HG03457 (cell line): ENCODE measurements around the gene DTNB.

ENCODE experiments used
- ATAC-seq: cut with Tn5 transposase; IDR thresholded peaks from one replicate; pipeline ENCODE4 v1.9.1; 2021; ENCODE audit warnings: moderate number of reproducible peaks; ENCODE audit not compliant: unreplicated experiment

The DTNB gene

GRCh38 chr2:25355270-25355669 is 318.1 kb downstream of the DTNB start:
- no peak for ATAC-seq

GRCh38 chr2:25354116-25354515 is 319.3 kb downstream of the DTNB start:
- ATAC-seq: no peak

GRCh38 chr2:25349397-25349796 is 324.0 kb downstream of the DTNB start:
- no peak for ATAC-seq

GRCh38 chr2:25347846-25348245 is 325.5 kb downstream of the DTNB start:
- no peak for ATAC-seq

GRCh38 chr2:25347205-25347815 is 326.1 kb downstream of the DTNB start:
- ATAC-seq: no peak

DNA sequence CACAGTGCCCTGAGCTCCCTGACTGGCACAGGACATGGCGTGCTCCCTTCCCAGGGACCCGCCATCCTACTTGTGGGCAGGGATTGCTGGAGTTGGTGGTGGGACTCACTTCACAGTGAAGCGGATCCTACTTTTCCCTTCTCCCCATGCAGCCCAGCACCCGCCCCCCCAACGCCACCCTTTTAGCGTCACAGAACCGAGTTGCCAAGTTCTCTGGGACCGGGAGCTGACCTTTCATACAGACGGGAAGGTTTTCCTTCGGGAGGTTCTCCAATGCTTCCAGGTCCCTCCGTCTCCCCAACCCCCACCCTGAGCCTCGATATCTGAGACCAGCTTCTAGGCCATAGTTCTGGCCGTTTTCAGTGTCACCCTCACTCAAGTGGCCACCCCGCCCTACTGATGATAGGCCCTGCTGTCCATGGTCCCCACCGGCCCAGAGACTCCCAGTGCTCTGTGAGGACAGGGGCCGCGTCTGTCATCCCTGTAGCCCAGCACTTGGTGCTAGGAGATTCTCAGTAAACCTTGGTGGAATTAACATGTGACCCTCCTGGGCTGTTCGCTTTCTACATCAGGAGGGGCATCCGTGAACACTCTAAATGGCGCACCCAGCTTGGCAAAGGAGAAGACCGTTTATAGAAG is 330.1 kb downstream of the DTNB start:
- ATAC-seq: no peak

- peak; percentile 63 for ATAC-seq
Observed at GRCh38 chr2:25342372-25343186, 330.8 kb downstream of the DTNB start.

GRCh38 chr2:25341753-25342371 is 331.5 kb downstream of the DTNB start, which contains the start of gene DNMT3A:
TSS of gene DNMT3A (minus strand) at chr2:25341925. CDS start at chr2:25313984, 27,941 bp downstream.
- ATAC-seq: peak; percentile 21

DNA sequence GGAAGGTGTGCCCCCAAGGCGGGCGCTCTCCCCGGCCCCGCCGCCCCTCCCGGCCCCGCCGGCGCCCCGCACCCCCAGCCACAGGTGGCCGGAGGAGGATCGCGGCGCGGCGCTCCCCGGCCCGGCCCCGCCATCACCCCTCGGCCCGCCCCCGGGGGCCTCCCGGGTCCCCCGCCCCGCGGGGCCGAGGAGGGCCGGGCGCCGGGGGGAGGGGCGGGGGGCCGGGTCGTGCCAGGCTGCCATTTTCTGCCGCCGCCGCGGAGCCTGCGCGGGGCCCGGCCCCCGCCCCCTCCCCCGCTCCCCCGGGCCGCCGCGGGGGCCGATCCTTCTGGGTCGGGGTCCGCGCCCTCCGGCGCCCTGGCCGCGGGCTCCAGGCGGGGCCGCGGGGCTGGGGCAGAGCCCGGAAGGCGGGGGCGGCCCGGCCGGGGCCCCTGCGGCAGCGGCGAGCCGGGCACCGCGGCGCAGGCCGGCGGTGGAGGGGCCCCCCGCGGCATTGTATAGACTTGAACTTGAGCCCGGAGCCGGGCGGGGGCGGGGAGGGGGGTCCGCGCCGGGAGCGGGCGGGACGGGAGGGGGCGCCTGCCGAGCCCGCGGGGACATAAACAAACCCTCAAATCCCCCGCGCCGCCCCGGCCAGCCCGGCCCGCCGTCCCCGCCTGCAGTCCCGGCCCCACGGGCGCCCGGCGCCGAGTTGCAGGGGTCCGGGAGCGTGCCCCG is 332.2 kb downstream of the DTNB start:
- ATAC-seq: no peak

DNA sequence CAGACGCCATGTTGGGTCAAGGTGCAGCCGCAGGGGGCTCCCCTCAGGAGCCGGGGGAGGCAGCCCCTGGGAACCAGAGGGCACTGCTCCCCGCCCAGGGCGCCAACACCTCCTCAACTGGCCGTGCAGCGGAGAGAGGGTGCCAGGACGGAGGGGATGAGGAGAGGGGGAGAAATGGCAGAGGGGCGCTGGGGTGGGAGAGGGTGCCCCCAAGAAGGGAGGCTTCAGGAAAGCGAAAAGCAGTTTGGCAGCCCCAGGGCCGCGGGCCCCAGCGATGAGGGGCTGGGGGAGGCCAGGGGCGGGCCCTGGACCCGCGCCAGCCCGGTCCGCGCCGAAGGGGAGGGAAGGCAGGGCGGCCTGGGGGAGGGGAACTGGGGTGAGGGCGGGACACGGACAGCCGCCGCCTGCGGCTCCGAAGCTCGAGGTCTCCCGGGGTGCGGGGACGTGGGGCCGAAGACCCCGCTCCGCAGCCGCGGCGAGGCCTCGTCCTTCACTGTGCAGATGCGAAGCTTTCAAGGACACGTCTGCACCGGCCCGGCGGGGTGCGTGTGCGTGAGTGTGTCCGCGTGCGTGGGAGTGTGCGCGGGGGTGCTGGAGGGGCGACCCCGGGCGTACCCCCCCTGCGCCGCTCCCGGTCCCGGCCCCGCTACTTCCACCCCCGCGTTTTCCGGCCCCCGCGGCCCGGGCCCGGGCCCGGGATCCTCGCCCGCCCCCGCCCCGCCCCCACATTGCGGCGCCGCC is 333.0 kb downstream of the DTNB start:
- no peak for ATAC-seq

DNA sequence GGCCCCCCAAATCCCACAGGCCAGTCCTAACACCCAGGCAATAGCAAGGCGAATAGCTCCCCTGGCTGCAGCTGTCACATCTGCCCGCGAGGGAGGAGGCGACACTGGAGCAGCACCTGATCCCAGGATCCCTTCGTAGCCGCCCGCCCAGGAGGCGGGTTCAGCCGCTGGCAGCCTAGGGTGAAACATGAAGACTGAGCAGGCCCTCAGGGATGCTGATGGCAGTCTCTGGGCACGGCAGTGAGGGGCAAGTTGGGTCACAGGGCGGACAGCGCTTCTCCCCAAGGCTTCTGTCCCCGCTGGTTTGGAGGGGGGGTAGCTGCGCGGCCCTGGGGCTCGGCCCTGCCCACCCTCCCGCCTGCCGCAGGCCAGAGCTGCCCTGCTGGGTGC is 333.6 kb downstream of the DTNB start:
- ATAC-seq: no peak

- ATAC-seq: no peak
Observed at GRCh38 chr2:25339211-25339674, 334.1 kb downstream of the DTNB start.

DNA sequence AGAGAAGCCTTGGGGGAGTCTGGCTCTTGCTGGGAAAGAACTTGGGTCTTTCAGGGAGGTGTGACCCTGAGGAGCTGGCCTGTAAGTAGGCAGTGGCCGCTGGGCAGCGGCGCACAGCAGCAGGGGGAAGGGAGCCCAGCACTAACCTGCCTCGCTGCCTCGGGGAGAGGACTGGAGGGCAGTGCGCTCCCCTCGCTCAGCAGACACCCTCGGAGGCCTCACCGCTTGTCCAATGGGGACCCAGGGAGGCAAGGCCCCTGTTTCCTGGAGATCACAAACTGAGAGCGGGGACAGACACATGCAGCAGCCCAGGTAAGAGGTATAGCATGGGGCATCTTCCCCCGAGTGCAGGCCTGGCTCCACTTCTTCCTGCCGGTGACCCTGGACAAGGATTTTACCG is 335.0 kb downstream of the DTNB start:
- ATAC-seq: no peak

DNA sequence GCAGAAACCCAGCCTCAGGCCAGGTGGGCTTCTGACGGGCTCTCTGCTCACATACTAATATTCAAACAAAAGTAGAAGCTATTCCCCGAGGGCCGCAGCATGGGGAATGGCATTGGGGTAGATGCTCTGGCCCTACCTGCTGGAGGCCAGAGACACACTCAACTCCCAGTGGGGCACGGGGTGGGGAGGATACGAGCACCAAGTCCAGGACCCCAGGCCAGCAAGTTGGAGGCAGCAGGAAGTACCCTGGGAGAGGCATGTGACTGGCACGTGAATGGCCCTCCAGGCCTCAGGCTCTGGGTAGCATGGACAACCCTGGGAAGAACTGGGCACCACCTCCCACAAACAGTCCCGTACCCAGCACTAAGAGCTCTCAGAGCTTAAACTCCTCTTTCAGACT is 335.5 kb downstream of the DTNB start:
- no peak for ATAC-seq

DNA sequence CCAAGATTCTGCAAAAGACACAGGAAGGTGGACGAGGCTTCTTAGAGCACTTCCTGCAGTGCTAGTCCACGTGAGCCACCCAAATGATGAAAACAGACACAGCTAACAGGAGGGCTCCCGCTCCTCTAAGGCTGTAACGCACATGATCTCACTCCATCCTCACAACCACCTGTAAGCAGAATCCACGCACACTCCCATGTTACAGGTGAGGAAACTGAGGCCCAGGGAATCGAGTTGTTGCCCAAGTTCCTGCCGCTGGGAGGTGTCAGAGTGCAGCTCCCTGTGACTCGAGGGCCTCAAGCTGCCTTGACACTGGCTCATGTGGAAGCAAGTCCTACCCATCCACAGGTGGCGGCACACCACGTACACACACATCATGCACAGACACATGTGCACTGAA is 336.1 kb downstream of the DTNB start:
- ATAC-seq: no peak

DNA sequence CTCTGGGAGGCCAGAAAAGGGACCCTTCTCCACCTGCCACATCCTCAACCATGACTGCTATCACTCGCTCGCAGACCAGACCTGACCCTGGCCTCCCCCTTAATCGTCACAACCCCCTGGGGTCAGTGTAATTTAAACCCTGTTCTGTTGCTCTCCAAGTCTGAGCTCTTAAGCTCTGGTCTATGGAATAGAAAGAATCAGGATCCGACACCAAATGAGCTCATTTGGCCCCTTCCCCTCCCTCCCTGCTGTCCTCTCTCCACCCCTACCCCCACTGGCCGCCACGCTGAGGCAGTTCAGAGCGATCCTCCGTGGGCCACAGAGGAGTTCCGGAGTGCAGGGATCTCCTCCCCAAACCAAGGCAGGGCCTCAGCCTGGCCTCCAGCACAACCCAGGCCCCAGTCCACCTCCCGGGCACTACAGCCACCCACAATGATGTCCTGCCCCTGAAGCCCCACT is 337.0 kb downstream of the DTNB start:
- no peak for ATAC-seq

- ATAC-seq: no peak
Observed at GRCh38 chr2:25335971-25336370, 337.4 kb downstream of the DTNB start.

GRCh38 chr2:25335204-25335603 is 338.2 kb downstream of the DTNB start:
- no peak for ATAC-seq

DNA sequence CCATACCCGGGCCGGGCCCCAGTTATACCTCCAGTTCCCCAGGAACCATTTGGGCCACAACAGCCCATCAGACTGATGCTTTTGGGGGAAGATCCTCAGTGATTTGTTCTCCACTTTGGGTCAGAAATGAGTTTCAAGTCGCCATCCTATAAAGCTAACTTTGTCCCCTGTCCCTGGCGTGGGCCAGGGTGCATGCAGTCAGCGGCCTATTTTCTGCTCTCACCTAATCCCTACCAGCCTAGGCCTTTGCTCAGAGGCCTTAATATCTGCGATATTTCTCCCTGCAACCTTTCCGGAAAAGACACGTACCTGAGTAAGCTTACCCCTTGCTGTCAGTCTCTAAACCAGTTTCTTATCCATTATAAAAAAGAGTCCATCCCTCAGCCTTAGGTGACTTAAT is 338.9 kb downstream of the DTNB start:
- no peak for ATAC-seq

- ATAC-seq: no peak
Observed at GRCh38 chr2:25333981-25334380, 339.4 kb downstream of the DTNB start.
